Neural crest cell (in vitro differentiated cells): ENCODE results near the gene DENND5A. TPM values are rescaled to one million over a fixed set of nuclear protein-coding genes. Genes with fewer than 3 reads are reported as not detected.

ENCODE experiments used
- DNase-seq: peaks from one replicate; pipeline ENCODE4 v3.0.0; 2021; ENCODE audit warnings: low read depth, mixed read lengths, low spot score
- H3K27ac Mint-ChIP-seq: one replicate; pipeline ENCODE4 v1.8.0; 2021; ENCODE audit warnings: mild to moderate bottlenecking, mixed read lengths; ENCODE audit not compliant: unreplicated experiment
- H3K27me3 Mint-ChIP-seq: 2 replicates; pipeline ENCODE4 v1.8.0; 2021; ENCODE audit warnings: low read depth, mild to moderate bottlenecking, mixed read lengths
- H3K36me3 Mint-ChIP-seq: 2 replicates; pipeline ENCODE4 v1.8.0; 2021; ENCODE audit warnings: low read depth, mild to moderate bottlenecking, mixed read lengths
- H3K4me1 Mint-ChIP-seq: 2 replicates; pipeline ENCODE4 v1.8.0; 2021; ENCODE audit warnings: mixed read lengths
- H3K4me3 Mint-ChIP-seq: one replicate; pipeline ENCODE4 v1.8.0; 2021; ENCODE audit warnings: mild to moderate bottlenecking, mixed read lengths
- H3K9me3 Mint-ChIP-seq: 2 replicates; pipeline ENCODE4 v1.8.0; 2021; ENCODE audit warnings: mixed read lengths
- total RNA-seq: library from RNA; stranded (reverse); gene quantifications from 2 replicates; pipeline ENCODE4 v1.2.1, GENCODE V29; 2021
- TF ChIP-seq, protein P1 (sequence below): fragments of 200-600 bp; sonication (generic); conservative IDR thresholded peaks from 2 replicates; pipeline ENCODE4 v1.5.0; 2021; ENCODE audit warnings: antibody characterized with exemption, mild to moderate bottlenecking

Gene DENND5A
- total RNA-seq, 1 donor from 2014 or later = 116 TPM

GRCh38 chr11:9133956-9134355, 131.2 kb downstream of the DENND5A start:
- peaks cover 23% of the 10 kb centered on the region for H3K36me3 Mint-ChIP-seq
- H3K9me3 Mint-ChIP-seq = no peaks in the 10 kb centered on the region
- H3K4me1 Mint-ChIP-seq = no peaks in the 10 kb centered on the region
- TF ChIP-seq, protein P1, sequence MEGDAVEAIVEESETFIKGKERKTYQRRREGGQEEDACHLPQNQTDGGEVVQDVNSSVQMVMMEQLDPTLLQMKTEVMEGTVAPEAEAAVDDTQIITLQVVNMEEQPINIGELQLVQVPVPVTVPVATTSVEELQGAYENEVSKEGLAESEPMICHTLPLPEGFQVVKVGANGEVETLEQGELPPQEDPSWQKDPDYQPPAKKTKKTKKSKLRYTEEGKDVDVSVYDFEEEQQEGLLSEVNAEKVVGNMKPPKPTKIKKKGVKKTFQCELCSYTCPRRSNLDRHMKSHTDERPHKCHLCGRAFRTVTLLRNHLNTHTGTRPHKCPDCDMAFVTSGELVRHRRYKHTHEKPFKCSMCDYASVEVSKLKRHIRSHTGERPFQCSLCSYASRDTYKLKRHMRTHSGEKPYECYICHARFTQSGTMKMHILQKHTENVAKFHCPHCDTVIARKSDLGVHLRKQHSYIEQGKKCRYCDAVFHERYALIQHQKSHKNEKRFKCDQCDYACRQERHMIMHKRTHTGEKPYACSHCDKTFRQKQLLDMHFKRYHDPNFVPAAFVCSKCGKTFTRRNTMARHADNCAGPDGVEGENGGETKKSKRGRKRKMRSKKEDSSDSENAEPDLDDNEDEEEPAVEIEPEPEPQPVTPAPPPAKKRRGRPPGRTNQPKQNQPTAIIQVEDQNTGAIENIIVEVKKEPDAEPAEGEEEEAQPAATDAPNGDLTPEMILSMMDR = no peak
- H3K27me3 Mint-ChIP-seq = no peaks in the 10 kb centered on the region
- H3K4me3 Mint-ChIP-seq = no peak overlapping the region
- no peak overlapping the region for H3K27ac Mint-ChIP-seq
- no peak for DNase-seq

GRCh38 chr11:9132203-9132878, 132.8 kb downstream of the DENND5A start:
- no peaks in the 10 kb centered on the region for H3K27me3 Mint-ChIP-seq
- H3K9me3 Mint-ChIP-seq = peaks cover 8% of the 10 kb centered on the region
- no peak overlapping the region for H3K27ac Mint-ChIP-seq
- peaks cover 28% of the 10 kb centered on the region for H3K36me3 Mint-ChIP-seq
- no peak overlapping the region for H3K4me3 Mint-ChIP-seq
- no peaks in the 10 kb centered on the region for H3K4me1 Mint-ChIP-seq
- TF ChIP-seq, protein P1 = no peak
- no peak for DNase-seq

GRCh38 chr11:9130297-9130696, 134.9 kb downstream of the DENND5A start:
- H3K4me3 Mint-ChIP-seq = no peak overlapping the region
- peaks cover 9% of the 10 kb centered on the region for H3K9me3 Mint-ChIP-seq
- H3K4me1 Mint-ChIP-seq = no peaks in the 10 kb centered on the region
- no peak for DNase-seq
- H3K27me3 Mint-ChIP-seq = no peaks in the 10 kb centered on the region
- TF ChIP-seq, protein P1 = no peak
- peaks cover 26% of the 10 kb centered on the region for H3K36me3 Mint-ChIP-seq
- no peak overlapping the region for H3K27ac Mint-ChIP-seq

GRCh38 chr11:9126636-9127035, 138.5 kb downstream of the DENND5A start:
- H3K27me3 Mint-ChIP-seq = no peaks in the 10 kb centered on the region
- TF ChIP-seq, protein P1 = no peak
- H3K9me3 Mint-ChIP-seq = peaks cover 9% of the 10 kb centered on the region
- H3K4me1 Mint-ChIP-seq = no peaks in the 10 kb centered on the region
- no peak for DNase-seq
- no peak overlapping the region for H3K4me3 Mint-ChIP-seq
- H3K27ac Mint-ChIP-seq = no peak overlapping the region
- peaks cover 14% of the 10 kb centered on the region for H3K36me3 Mint-ChIP-seq

DNA sequence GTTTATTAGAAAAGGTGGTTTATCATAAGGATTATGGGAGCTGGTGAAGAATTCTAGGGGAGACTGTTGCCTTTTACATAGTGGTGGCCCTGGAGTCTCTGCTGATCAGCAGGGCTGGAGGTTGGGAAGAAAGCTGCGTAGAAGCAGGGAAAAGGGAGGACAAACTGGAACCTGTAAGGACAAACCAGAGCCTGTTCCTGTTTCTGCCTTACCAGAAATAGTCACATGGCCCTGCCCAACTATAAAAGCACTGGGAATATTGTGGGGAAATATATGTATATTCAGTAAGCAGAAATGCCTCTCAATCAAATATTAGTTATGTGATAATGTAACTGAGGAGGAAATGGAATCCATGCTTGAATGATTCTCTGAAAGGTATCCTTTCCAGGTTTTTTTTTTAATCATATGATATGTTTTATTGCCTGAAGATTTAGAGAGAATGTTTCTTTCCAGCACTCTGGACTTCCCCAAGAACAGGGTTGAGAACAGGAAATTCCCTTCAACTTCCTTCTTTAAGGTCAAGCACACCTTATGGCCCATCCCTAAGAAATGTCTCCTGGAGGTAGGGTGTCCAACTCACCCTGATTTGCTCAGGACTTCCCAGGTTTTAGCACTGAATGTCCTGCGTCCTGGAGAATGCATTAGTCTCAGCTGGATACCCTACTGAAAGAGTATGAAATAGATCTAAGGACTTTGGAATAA, 139.8 kb downstream of the DENND5A start:
- no peak for DNase-seq
- Mint-ChIP-seq H3K9me3 (peaks cover 9% of the 10 kb centered on the region), H3K36me3 (peaks cover 18% of the 10 kb centered on the region), H3K27ac (no peak overlapping the region), H3K27me3 (no peaks in the 10 kb centered on the region), H3K4me1 (peaks cover 5% of the 10 kb centered on the region), H3K4me3 (no peak overlapping the region)
- TF ChIP-seq, protein P1 = no peak
